PC-3 (cell line): Measurements from ENCODE around the gene PTGER2. TPM values are rescaled to one million over a fixed set of nuclear protein-coding genes. Genes with fewer than 3 reads are reported as not detected.
A peak's percentile ranks its signal among the peaks of the same experiment; 100 is the strongest.

Experiments
- ATAC-seq: fragments of 200-7000 bp; cut with Tn5 transposase; 2 replicates; pipeline ENCODE4 v1.9.1; 2020; ENCODE audit warnings: mild to moderate bottlenecking, moderate library complexity
- BruUV-seq: library from RNA; stranded (reverse); fragments of 400-500 nt; replicated peaks from 2 replicates; lab custom pipeline; 2021; lab: Mats Ljungman, UMichigan
- CTCF ChIA-PET: fragments of 300-600 bp; sonication (Branson Sonifier 250); formaldehyde crosslinking; loops from one replicate; lab custom pipeline; 2022; ENCODE audit warnings: antibody characterized with exemption; lab: Charles Lee
- POLR2A ChIA-PET: fragments of 300-600 bp; sonication (Branson Sonifier 250); formaldehyde crosslinking; loops from one replicate; lab custom pipeline; 2022; ENCODE audit warnings: antibody characterized with exemption; ENCODE audit not compliant: unreplicated experiment; lab: Charles Lee
- DNase-seq: peaks from one replicate; pipeline ENCODE4 v3.0.0-alpha.2; 2015
- H2AFZ ChIP-seq: fragments of 300-600 bp; sonication (generic); 2 replicates; pipeline ENCODE4 v1.6.0; 2016; ENCODE audit warnings: antibody characterized with exemption, low read length
- H3F3A ChIP-seq: fragments of 300-600 bp; sonication (generic); one replicate; pipeline ENCODE4 v1.6.0; 2017; ENCODE audit warnings: antibody characterized with exemption, low read length, control low read depth, mild to moderate bottlenecking; ENCODE audit not compliant: unreplicated experiment
- H3K27ac ChIP-seq: fragments of 300-600 bp; sonication (generic); 2 replicates; pipeline ENCODE4 v1.5.1; 2016; ENCODE audit warnings: mild to moderate bottlenecking, low read length
- H3K27me3 ChIP-seq: fragments of 300-600 bp; sonication (generic); 2 replicates; pipeline ENCODE4 v1.6.1; 2016; ENCODE audit warnings: low read length, mixed read lengths
- H3K36me3 ChIP-seq: fragments of 300-600 bp; sonication (generic); 2 replicates; pipeline ENCODE4 v1.6.1; 2016; ENCODE audit warnings: low read depth, mixed run types, low read length, mixed read lengths
- H3K4me1 ChIP-seq: fragments of 300-600 bp; sonication (generic); 2 replicates; pipeline ENCODE4 v1.5.1; 2016; ENCODE audit warnings: low read length; ENCODE audit not compliant: insufficient read depth
- H3K4me2 ChIP-seq: fragments of 300-600 bp; sonication (generic); 2 replicates; pipeline ENCODE4 v1.6.0; 2016; ENCODE audit warnings: low read length
- H3K4me3 ChIP-seq: fragments of 300-600 bp; sonication (generic); 2 replicates; pipeline ENCODE4 v1.5.1; 2016; ENCODE audit warnings: mild to moderate bottlenecking, low read length, mixed read lengths
- H3K79me2 ChIP-seq: fragments of 300-600 bp; sonication (generic); 2 replicates; pipeline ENCODE4 v1.6.1; 2017; ENCODE audit warnings: low read length, mixed read lengths
- H3K9ac ChIP-seq: fragments of 300-600 bp; sonication (generic); 2 replicates; pipeline ENCODE4 v1.6.0; 2016; ENCODE audit warnings: mild to moderate bottlenecking, low read length
- H3K9me2 ChIP-seq: fragments of 300-600 bp; sonication (generic); replicated peaks from 2 replicates; pipeline ENCODE4 v1.6.1; 2016; ENCODE audit warnings: mixed run types, low read length, mixed read lengths
- H3K9me3 ChIP-seq: fragments of 300-600 bp; sonication (generic); 2 replicates; pipeline ENCODE4 v1.6.1; 2016; ENCODE audit warnings: low read length, mixed read lengths
- H4K20me1 ChIP-seq: fragments of 300-600 bp; sonication (generic); 2 replicates; pipeline ENCODE4 v1.6.1; 2016; ENCODE audit warnings: low read length, mixed read lengths
- EZH2 ChIP-seq: fragments of 300-600 bp; sonication (generic); IDR thresholded peaks from one replicate; pipeline ENCODE4 v1.6.1; 2017; ENCODE audit warnings: antibody characterized with exemption, mild to moderate bottlenecking, low read length; ENCODE audit not compliant: unreplicated experiment
- EZH2phosphoT487 ChIP-seq: fragments of 300-600 bp; sonication (generic); IDR thresholded peaks from 2 replicates; pipeline ENCODE4 v1.6.1; 2018; ENCODE audit warnings: mild to moderate bottlenecking, antibody characterized with exemption, low read length, borderline replicate concordance
- intact Hi-C: fragments of 100-400 bp; cut with micrococcal nuclease; formaldehyde crosslinking; loops from 2 replicates; pipeline ENCODE4 v1.9.0; 2023
- total RNA-seq: library from RNA; depleted of rRNA; stranded (reverse); fragments of >200 nt; gene quantifications from 2 replicates; pipeline ENCODE4 v1.2.3, GENCODE V29; 2014
- TF ChIP-seq, protein P1 (sequence below): fragments of 300-600 bp; sonication (generic); conservative IDR thresholded peaks from 2 replicates; pipeline ENCODE4 v1.5.1; 2017; ENCODE audit warnings: antibody characterized with exemption, low read depth, mild to moderate bottlenecking, low read length

Gene PTGER2
- total RNA-seq, 1 experiment from 2014 or later, result 4.7 TPM

DNA sequence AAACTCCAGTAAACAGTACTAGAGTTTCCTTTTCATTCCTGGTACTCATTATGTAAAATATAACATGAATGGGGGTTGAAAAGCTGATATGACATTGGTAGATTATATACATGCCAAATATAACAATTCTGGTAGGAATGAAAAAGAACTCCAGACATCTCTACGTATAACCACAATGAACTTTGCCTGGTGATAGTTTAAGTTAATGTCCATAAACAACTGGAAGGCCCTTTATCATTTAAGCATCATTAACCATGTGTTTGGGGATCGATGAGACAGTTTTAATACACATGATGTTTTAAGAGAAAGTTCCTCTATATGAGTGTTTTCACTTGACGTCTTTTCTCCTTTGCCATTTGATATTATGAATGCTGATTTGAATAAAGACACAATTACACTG, 5.8 kb downstream of the PTGER2 start:
- Histone ChIP-seq H3K4me3 (no peak overlapping the region), H3K4me2 (no peak overlapping the region), H3K36me3 (peaks cover 9% of the 10 kb centered on the region; the same call in 1 of the 2 replicates), H3F3A (no peaks in the 10 kb centered on the region), H3K9me2 (no peaks in the 10 kb centered on the region), H4K20me1 (no peaks in the 10 kb centered on the region), H3K79me2 (no peaks in the 10 kb centered on the region), H3K27ac (no peak overlapping the region), H3K9me3 (peaks cover 11% of the 10 kb centered on the region), H3K9ac (no peak overlapping the region), H3K27me3 (no peaks in the 10 kb centered on the region), H3K4me1 (no peaks in the 10 kb centered on the region), H2AFZ (no peak overlapping the region)
- ATAC-seq (no peak), DNase-seq (no peak)
- CTCF ChIA-PET, result no interaction called here
- intact Hi-C loops, result no loop called here
- POLR2A ChIA-PET, result no interaction called here
- no TSS peak for BruUV-seq
- TF ChIP-seq EZH2, result no peak
- TF ChIP-seq, protein P1, sequence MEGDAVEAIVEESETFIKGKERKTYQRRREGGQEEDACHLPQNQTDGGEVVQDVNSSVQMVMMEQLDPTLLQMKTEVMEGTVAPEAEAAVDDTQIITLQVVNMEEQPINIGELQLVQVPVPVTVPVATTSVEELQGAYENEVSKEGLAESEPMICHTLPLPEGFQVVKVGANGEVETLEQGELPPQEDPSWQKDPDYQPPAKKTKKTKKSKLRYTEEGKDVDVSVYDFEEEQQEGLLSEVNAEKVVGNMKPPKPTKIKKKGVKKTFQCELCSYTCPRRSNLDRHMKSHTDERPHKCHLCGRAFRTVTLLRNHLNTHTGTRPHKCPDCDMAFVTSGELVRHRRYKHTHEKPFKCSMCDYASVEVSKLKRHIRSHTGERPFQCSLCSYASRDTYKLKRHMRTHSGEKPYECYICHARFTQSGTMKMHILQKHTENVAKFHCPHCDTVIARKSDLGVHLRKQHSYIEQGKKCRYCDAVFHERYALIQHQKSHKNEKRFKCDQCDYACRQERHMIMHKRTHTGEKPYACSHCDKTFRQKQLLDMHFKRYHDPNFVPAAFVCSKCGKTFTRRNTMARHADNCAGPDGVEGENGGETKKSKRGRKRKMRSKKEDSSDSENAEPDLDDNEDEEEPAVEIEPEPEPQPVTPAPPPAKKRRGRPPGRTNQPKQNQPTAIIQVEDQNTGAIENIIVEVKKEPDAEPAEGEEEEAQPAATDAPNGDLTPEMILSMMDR, result no peak
- TF ChIP-seq EZH2phosphoT487, result no peak

DNA sequence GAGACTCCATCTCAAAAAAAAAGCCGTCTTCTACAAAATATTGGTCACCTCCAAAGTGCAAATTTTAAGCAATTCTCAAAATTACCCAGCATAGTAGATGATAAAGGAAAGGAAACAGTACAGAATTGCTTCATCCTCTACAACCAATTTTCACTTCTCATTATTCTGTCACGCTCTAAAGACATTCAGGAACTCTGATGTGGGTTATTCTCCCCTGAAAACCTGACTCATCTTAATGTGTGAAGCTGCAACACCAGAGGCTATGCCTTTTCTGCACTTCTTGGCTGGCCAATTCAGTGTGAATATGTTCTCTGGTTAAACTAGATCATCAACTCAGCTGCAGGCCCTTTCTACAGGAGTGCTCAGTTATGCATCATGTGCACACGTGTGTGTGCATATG, 11.0 kb downstream of the PTGER2 start:
- H3F3A ChIP-seq, result peaks cover 10% of the 10 kb centered on the region
- POLR2A ChIA-PET, result no interaction called here
- TF ChIP-seq, protein P1, result no peak
- TF ChIP-seq EZH2phosphoT487 (no peak), EZH2 (no peak)
- H3K27me3 ChIP-seq, result no peaks in the 10 kb centered on the region
- no peaks in the 10 kb centered on the region for H4K20me1 ChIP-seq
- intact Hi-C loops, result no loop called here
- DNase-seq (peak; percentile 21), ATAC-seq (no peak)
- H3K9me2 ChIP-seq, result no peaks in the 10 kb centered on the region
- CTCF ChIA-PET, result no interaction called here
- H3K79me2 ChIP-seq, result no peaks in the 10 kb centered on the region
- H3K9me3 ChIP-seq, result peaks cover 11% of the 10 kb centered on the region
- peaks cover 9% of the 10 kb centered on the region; the same call in 1 of the 2 replicates for H3K36me3 ChIP-seq
- no peak overlapping the region for H3K9ac ChIP-seq
- H3K4me2 ChIP-seq, result no peak overlapping the region
- H3K27ac ChIP-seq, result no peak overlapping the region
- H2AFZ ChIP-seq, result no peak overlapping the region
- no peak overlapping the region for H3K4me3 ChIP-seq
- no TSS peak for BruUV-seq
- peaks cover 33% of the 10 kb centered on the region for H3K4me1 ChIP-seq

- DNase-seq (no peak), ATAC-seq (no peak)
- Histone ChIP-seq H3K79me2 (no peaks in the 10 kb centered on the region), H2AFZ (no peak overlapping the region), H3K9ac (no peak overlapping the region), H3K9me3 (peaks cover 11% of the 10 kb centered on the region), H3K4me3 (no peak overlapping the region), H3K4me1 (peaks cover 33% of the 10 kb centered on the region), H3K9me2 (no peaks in the 10 kb centered on the region), H3K36me3 (peaks cover 9% of the 10 kb centered on the region; the same call in 1 of the 2 replicates), H3K4me2 (no peak overlapping the region), H3K27ac (no peak overlapping the region), H3F3A (peaks cover 10% of the 10 kb centered on the region), H4K20me1 (no peaks in the 10 kb centered on the region), H3K27me3 (no peaks in the 10 kb centered on the region)
- BruUV-seq, result no TSS peak
- TF ChIP-seq EZH2phosphoT487, result no peak
- TF ChIP-seq, protein P1, result no peak
- TF ChIP-seq EZH2, result no peak
- ChIA-PET CTCF (no interaction called here), POLR2A (no interaction called here)
- intact Hi-C loops, result no loop called here
Measured at GRCh38 chr14:52325630-52326029, 11.5 kb downstream of the PTGER2 start.
